ENCODE results near the gene BPHL. TPM values are rescaled to one million over a fixed set of nuclear protein-coding genes. Genes with fewer than 3 reads are reported as not detected.

Gene BPHL
- polyA plus RNA-seq, 2 of the 4 experiments (the other 2 are of a cell fraction), result 16.5 to 25.5 TPM

DNA sequence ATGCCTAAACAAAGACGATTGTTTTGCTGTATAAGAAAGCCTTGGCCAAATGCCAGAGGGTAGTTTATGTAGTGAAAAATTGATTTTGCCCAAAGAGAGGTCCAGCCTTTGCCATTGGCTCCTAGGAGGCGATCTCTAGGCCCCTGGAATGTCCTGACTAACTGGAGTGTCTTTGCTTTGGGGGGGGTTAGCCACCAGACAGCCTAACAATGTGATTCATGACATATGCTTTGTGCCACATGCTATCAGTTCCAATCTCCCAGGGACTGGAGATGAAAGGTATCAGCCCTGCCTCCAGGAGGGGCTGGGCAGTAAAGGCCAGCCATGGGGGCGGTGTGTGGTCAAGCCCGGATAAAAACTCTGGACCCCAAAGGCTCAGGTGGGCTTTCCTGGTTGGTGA lies 71.5 kb downstream of the BPHL start (continued):
- TF ChIP-seq, protein P1, sequence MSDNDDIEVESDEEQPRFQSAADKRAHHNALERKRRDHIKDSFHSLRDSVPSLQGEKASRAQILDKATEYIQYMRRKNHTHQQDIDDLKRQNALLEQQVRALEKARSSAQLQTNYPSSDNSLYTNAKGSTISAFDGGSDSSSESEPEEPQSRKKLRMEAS (IDR thresholded peaks at IDR 0.05), result no peak

- DNase-seq (ENCODE audit: low read depth in 1 of 2, low spot score in 1 of 2), result no peak
- ChIA-PET CTCF (interaction anchor here (0.6 kb wide), 2 partner anchors 66 to 109 kb away, joined by 3 read pairs; no protein-coding TSS in a partner anchor), POLR2A (no interaction called here)
- no peak overlapping the region for H3K4me2 ChIP-seq
- no peak for ATAC-seq
- 75% methylated on average over 5 of the region's 5 CpGs for WGBS (ENCODE audit: missing lambda C conversion rate)
- H3K4me3 ChIP-seq, result no peak overlapping the region
- TF ChIP-seq JUN (IDR thresholded peaks at IDR 0.05) (no peak), USF2 (IDR thresholded peaks at IDR 0.05) (no peak), MAFK (IDR thresholded peaks at IDR 0.05; ENCODE audit: partially characterized antibody) (no peak)
- FAIRE-seq, result no peak
- H3K9me3 ChIP-seq, result no peaks in the 10 kb centered on the region
- no peak overlapping the region for H3K27ac ChIP-seq
- peaks cover 3% of the 10 kb centered on the region for H3K4me1 ChIP-seq
Observed at GRCh38 chr6:3190779-3191178, 72.3 kb downstream of the BPHL start.

DNA sequence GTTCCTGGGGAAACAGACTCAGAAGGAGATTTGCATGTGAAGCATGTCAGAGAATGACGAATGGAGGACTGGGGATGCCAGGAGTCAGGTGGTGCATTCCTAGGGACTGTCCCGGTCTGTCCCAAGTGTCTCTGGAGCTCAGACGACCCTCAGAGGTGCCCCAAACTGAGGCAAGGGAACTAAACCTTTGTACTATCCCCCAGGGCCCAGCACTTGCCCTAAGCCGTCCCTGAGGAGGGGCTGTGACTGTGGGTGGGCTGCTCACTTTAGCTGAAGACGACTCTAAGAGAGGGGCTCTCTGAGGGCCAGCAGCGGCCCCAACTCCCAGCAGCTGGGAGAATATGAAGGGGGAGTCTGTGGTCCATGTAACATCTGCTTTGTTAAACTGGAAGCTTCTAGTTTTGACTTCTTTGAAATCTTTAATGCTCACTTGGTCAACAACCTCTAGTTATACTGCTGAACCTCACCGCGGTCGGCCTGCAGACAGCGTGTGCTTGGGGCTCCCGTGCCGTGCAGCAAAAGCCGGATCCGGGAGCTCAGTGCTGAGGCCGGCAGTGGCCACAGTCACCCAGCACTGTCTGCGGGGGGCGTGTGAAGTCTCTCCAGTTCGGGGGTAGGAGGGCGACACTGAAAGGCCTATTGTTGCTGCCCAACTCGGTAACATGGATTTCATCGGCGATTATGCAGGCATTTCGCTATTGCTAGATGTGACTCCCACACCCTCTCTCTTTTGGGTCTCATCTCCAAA lies 74.8 kb downstream of the BPHL start:
- H3K4me2 ChIP-seq, result no peak overlapping the region
- ATAC-seq (no peak), FAIRE-seq (no peak), DNase-seq (ENCODE audit: low read depth in 1 of 2, low spot score in 1 of 2) (no peak)
- H3K4me3 ChIP-seq, result no peak overlapping the region
- no peaks in the 10 kb centered on the region for H3K9me3 ChIP-seq
- TF ChIP-seq MAZ (IDR thresholded peaks at IDR 0.05; ENCODE audit: borderline replicate concordance, low read depth, low read length) (no peak), JUN (IDR thresholded peaks at IDR 0.05) (no peak), RARB (CRISPR knock-in tag; IDR thresholded peaks at IDR 0.05) (no peak), TFCP2L1 (CRISPR knock-in tag; IDR thresholded peaks at IDR 0.05) (no peak), RAD21 (conservative IDR thresholded peaks at IDR 0.05 in 1 of 2, IDR thresholded peaks at IDR 0.05 in 1 of 2) (no peak), CHD4 (IDR thresholded peaks at IDR 0.05; ENCODE audit: borderline replicate concordance) (no peak), JUNB (IDR thresholded peaks at IDR 0.05) (no peak), CEBPB (IDR thresholded peaks at IDR 0.05) (no peak), CHD2 (IDR thresholded peaks at IDR 0.05; ENCODE audit: low read length, partially characterized antibody) (no peak), HMGXB4 (CRISPR knock-in tag; IDR thresholded peaks at IDR 0.05; ENCODE audit: borderline replicate concordance) (no peak), ZFP36 (IDR thresholded peaks at IDR 0.05; ENCODE audit: borderline replicate concordance, partially characterized antibody) (no peak), ATOH8 (CRISPR knock-in tag; IDR thresholded peaks at IDR 0.05; ENCODE audit: low read depth) (no peak), NR3C1 (IDR thresholded peaks at IDR 0.05) (no peak)
- TF ChIP-seq, protein P1 (IDR thresholded peaks at IDR 0.05), result no peak
- 84% methylated on average over 22 of the region's 23 CpGs for WGBS (ENCODE audit: missing lambda C conversion rate)
- CTCF ChIA-PET, result interaction anchor here (0.7 to 1.4 kb wide), 2 partner anchors 19 to 22 kb away, joined by 3 to 4 read pairs; no protein-coding TSS in a partner anchor
- POLR2A ChIA-PET, result no interaction called here
- peaks cover 17% of the 10 kb centered on the region for H3K4me1 ChIP-seq
- H3K27ac ChIP-seq, result no peak overlapping the region

All from A549 (cell line).